Colonic mucosa (tissue), 4 donors: Measurements from ENCODE around the gene USE1. TPM values are rescaled to one million over a fixed set of nuclear protein-coding genes. Genes with fewer than 3 reads are reported as not detected.

Experiments used
- DNase-seq: peaks from one replicate; pipeline ENCODE4 v3.0.0-alpha.2; 2020
- H3K27ac ChIP-seq: fragments of 200-600 bp; one replicate; pipeline ENCODE4 v1.8.0; 2021
- H3K27me3 ChIP-seq: fragments of 200-600 bp; one replicate; pipeline ENCODE4 v1.8.0; 2021
- H3K36me3 ChIP-seq: fragments of 200-600 bp; one replicate; pipeline ENCODE4 v1.8.0; 2021
- H3K4me1 ChIP-seq: fragments of 200-600 bp; one replicate; pipeline ENCODE4 v1.8.0; 2021; ENCODE audit warnings: mild to moderate bottlenecking
- H3K4me3 ChIP-seq: fragments of 200-600 bp; one replicate; pipeline ENCODE4 v1.8.0; 2021
- H3K9ac ChIP-seq, 2 donors: one replicate each; pipeline ENCODE4 v1.7.0; 2013; ENCODE audit warnings: control low read depth in 2 of 2, low read depth in 2 of 2, low read length in 2 of 2
- H3K9me3 ChIP-seq: fragments of 200-600 bp; one replicate; pipeline ENCODE4 v1.8.0; 2021
- intact Hi-C: fragments of 100-400 bp; cut with DNase I; formaldehyde crosslinking; loops from one replicate; pipeline ENCODE4 v1.14.1; 2022
- total RNA-seq, 2 donors: library from RNA; stranded (reverse); fragmentation: NEBNext Ultra II Directional in 1 of 2; extraction: Animal tissue kit (Norgen Biotek cat#: 25700) in 1 of 2; gene quantifications; one replicate each; pipeline ENCODE4 v1.2.1, GENCODE V29; 2021
- TF ChIP-seq, protein P1 (sequence below): fragments of 200-600 bp; IDR thresholded peaks from one replicate; pipeline ENCODE4 v1.8.0; 2022; ENCODE audit warnings: antibody characterized with exemption, mild to moderate bottlenecking
- donor health status: healthy.
- donor health status: DM: no; HTN: no; CAD: no.
- donor health status: DM: no; HTN: no; CAD: no.

Gene USE1
- total RNA-seq, 2 donors from 2014 or later: 18.2 to 22.4 TPM

DNA sequence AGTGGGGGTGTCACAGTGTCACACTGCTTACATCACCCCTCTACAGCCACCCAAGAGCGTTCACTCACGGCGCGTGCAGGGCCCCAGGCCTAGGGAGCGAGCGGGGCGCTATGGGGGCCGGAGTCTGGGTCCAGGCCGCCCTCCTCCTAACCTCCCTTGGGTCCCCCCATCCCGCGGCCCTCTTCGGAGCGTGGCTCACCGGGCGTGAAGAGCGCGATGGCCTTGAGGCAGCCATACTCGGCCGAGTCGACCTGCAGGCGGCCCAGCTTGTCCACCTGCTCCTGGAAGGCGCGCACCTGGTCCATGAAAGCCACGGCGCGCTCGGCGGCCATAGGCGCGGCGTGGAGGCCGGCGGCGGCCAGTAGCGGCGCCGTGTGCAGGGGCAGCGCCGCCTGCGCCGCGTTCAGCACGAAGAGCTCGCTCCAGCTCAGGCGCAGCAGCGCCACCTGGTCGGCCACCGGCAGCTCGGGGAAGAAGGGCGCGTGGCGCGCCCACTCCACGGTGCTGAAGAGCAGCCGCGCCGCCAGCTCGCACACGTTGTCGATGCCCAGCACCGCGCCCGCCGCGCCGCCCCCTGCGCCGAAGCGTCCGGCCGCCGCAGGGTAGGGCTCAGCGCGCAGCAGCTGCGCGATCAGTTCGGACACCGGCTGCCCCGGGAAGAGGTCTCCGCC is 20.3 kb downstream of the USE1 start:
- Histone ChIP-seq H3K27me3 (no peaks in the 10 kb centered on the region), H3K36me3 (peaks cover 9% of the 10 kb centered on the region), H3K4me3 (peak overlapping the region; percentile 60), H3K9ac (peak overlapping the region; percentile 67 to 79), H3K27ac (peak overlapping the region; percentile 85), H3K4me1 (peaks cover 26% of the 10 kb centered on the region), H3K9me3 (no peaks in the 10 kb centered on the region)
- TF ChIP-seq, protein P1, sequence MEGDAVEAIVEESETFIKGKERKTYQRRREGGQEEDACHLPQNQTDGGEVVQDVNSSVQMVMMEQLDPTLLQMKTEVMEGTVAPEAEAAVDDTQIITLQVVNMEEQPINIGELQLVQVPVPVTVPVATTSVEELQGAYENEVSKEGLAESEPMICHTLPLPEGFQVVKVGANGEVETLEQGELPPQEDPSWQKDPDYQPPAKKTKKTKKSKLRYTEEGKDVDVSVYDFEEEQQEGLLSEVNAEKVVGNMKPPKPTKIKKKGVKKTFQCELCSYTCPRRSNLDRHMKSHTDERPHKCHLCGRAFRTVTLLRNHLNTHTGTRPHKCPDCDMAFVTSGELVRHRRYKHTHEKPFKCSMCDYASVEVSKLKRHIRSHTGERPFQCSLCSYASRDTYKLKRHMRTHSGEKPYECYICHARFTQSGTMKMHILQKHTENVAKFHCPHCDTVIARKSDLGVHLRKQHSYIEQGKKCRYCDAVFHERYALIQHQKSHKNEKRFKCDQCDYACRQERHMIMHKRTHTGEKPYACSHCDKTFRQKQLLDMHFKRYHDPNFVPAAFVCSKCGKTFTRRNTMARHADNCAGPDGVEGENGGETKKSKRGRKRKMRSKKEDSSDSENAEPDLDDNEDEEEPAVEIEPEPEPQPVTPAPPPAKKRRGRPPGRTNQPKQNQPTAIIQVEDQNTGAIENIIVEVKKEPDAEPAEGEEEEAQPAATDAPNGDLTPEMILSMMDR: no peak
- peak; percentile 68 for DNase-seq
- intact Hi-C loops: no loop called here

DNA sequence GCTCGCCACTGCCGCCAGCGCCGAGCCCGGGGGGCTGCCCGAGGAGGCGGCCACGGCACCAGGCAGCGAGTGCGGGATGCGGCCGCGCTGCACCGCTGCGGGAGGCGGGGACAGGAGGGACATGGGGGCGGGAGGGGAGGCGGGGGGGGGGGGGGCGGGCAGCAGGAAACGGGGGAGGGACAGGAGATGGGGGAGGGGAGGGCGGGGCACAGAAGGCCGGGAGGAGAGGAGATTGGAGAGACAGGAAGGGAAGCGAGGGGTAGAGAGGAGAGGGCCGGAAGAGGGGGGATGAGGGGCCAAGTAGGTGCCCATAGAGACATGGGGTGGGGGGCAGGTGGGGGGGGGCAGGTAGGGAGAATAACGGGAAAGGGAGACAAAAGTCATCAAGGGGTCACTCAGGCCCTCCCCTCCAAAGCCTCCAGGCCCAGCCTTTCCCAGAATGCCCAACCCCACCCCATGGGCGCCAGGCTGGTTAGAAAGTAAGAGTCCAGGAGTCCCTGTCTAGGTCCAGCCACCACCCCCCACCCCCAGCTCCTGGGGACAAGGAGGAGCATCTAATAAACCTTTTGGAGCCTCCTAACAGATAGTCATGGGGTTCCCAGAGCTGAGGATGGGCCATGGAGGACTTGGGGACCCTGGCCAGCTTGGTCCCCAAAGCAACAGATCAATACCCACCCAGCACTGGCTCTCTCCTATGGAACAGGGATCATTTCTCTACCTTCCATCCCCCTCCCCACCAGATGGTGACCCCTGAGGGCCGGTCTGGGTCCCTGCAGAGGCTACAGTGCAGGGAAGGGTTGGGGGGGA is 21.0 kb downstream of the USE1 start:
- Histone ChIP-seq H3K9me3 (no peaks in the 10 kb centered on the region), H3K27ac (peak overlapping the region; percentile 85), H3K4me3 (peak overlapping the region; percentile 60), H3K9ac (peak overlapping the region; percentile 67 to 79), H3K27me3 (no peaks in the 10 kb centered on the region), H3K36me3 (peaks cover 9% of the 10 kb centered on the region), H3K4me1 (peaks cover 31% of the 10 kb centered on the region)
- TF ChIP-seq, protein P1: no peak
- intact Hi-C loops: no loop called here
- peak; percentile 68 for DNase-seq

DNA sequence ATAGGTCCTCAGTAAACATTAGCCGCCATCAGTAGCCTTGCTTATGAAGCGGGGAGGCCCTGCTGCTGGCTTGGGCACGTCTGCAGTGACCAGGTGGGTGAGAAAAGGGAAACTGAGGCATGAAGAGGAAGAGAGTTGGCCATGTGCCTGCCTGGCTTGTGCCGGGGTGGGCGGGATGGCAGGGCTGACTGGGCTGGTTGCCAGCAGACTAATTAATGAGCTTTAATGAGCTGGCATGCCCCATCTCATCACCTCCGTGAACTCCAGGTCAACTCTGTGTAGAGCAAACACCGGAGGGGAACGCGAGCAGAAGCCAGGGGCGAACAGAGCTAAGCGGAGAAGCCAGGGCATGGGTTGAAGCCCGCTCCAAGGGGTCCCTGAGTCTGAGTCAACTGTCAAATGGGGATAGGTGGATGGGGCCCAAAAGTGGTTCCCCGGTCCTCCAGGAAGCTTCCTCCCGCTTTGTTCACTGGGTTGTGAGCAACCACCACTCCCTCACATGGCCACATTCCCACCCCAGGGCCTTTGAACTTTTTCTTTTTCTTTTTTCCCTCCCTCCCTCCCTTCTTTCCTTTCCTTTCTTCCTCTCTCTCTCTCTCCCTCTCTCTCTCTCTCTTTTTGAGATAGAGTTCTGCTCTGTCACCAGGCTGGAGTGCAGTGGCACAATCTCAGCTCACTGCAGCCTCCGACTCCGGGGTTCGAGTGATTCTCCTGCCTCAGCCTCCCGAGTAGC is 21.8 kb downstream of the USE1 start:
- intact Hi-C loops: no loop called here
- H3K4me3 ChIP-seq: no peak overlapping the region

DNA sequence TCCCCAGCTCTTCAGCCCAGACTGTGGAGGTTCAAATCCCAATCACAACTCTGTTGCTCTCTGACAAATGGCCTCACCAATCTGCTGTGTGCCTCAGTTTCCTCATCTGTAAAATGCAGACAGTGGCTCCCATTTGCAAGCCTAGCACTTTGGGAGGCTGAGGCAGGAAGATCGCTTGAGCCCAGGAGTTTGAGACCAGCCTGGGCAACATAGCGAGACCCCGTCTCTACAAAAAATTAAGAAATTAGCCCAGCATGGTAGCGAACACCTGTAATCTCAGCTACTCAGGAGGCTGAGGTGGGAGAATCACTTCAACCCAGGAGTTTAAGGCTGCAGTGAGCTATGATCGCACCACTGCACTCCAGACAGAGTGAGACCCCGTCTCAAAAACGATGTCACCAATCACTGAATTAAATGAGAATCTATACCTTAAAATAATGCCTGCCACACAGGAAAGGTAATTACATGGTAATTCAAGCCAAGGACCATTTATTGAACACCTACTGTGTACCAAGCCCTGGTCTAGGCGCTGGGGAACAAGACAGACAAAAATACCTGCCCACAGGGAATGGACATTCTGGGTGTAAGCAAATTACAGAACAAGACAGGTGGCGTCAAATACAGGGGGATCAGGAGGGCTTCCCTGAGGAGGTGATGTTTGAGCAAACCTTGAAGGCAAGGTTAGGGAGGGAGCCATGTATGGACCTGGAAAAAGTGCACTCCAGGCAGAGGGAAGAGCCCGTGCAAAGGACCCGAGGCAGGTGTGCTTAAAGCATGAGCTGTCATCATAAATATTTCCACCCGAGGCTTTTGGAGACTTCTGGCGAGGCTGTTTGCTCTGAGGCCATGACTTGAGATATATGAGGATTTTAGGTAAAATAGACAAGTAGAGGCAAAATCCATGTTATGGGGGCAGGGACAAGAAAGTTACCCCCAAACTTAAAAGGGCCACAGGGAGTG is 22.9 kb downstream of the USE1 start:
- TF ChIP-seq, protein P1: no peak
- Histone ChIP-seq H3K27me3 (no peaks in the 10 kb centered on the region), H3K4me3 (no peak overlapping the region), H3K27ac (no peak overlapping the region), H3K9me3 (no peaks in the 10 kb centered on the region), H3K4me1 (peaks cover 41% of the 10 kb centered on the region), H3K36me3 (no peaks in the 10 kb centered on the region), H3K9ac (no peak overlapping the region)
- intact Hi-C loops: no loop called here
- DNase-seq: no peak

More for the DNA sequence above, 21.8 kb downstream of the USE1 start:
- Histone ChIP-seq H3K27me3 (no peaks in the 10 kb centered on the region), H3K4me1 (peaks cover 33% of the 10 kb centered on the region), H3K36me3 (peaks cover 6% of the 10 kb centered on the region), H3K9me3 (no peaks in the 10 kb centered on the region), H3K9ac (peak overlapping the region in 1 of 2 donors; percentile 63), H3K27ac (peak overlapping the region; percentile 70)
- TF ChIP-seq, protein P1: no peak
- no peak for DNase-seq
